Keratinocyte (primary cell): ENCODE data around the gene EID2B. TPM values are rescaled to one million over a fixed set of nuclear protein-coding genes. Genes with fewer than 3 reads are reported as not detected.

Experiments used
- DNase-seq: peaks from one replicate; pipeline ENCODE4 v3.0.0-alpha.2; 2011; ENCODE audit warnings: low read depth, missing footprints, low spot score
- FAIRE-seq: peaks from 2 replicates; lab custom pipeline; 2011; peaks lifted over from hg19 to GRCh38; lab: Jason Lieb, UNC
- H2AFZ ChIP-seq: 2 replicates; pipeline ENCODE4 v1.6.0; 2012; ENCODE audit warnings: low read length, control low read depth, inconsistent platforms; ENCODE audit not compliant: control insufficient read depth
- H3K27ac ChIP-seq: 2 replicates; pipeline ENCODE4 v1.5.1; 2011; ENCODE audit warnings: low read length; ENCODE audit not compliant: control insufficient read depth, insufficient read depth
- H3K27me3 ChIP-seq: 3 replicates; pipeline ENCODE4 v1.6.0; 2011; ENCODE audit warnings: low read length; ENCODE audit not compliant: control insufficient read depth, insufficient read depth; ENCODE audit errors: extremely low read depth
- H3K36me3 ChIP-seq, 2 experiments: 2 replicates in 1 of 2; 3 replicates in 1 of 2; pipeline ENCODE4 v1.5.1; 2011; ENCODE audit warnings: low read length in 2 of 2, mild to moderate bottlenecking in 1 of 2; ENCODE audit not compliant: control insufficient read depth in 2 of 2, insufficient read depth in 2 of 2; ENCODE audit errors: extremely low read depth in 1 of 2
- H3K4me1 ChIP-seq: 3 replicates; pipeline ENCODE4 v1.5.1; 2011; ENCODE audit warnings: low read length; ENCODE audit not compliant: control insufficient read depth, insufficient read depth; ENCODE audit errors: extremely low read depth
- H3K4me2 ChIP-seq: 3 replicates; pipeline ENCODE4 v1.6.0; 2011; ENCODE audit warnings: low read depth, low read length; ENCODE audit not compliant: control insufficient read depth, insufficient read depth; ENCODE audit errors: extremely low read depth
- H3K4me3 ChIP-seq, 3 experiments: fragments of 200-600 bp in 1 of 3; sonication (generic) in 1 of 3; 2 replicates in 2 of 3; 3 replicates in 1 of 3; pipeline ENCODE4 v1.5.1; 2011 to 2016; ENCODE audit warnings: low read length in 3 of 3, mild to moderate bottlenecking in 3 of 3, control low read depth in 2 of 3, inconsistent platforms in 1 of 3, low read depth in 1 of 3, mixed read lengths in 1 of 3, mixed run types in 1 of 3, moderate library complexity in 1 of 3; ENCODE audit not compliant: control insufficient read depth in 2 of 3, insufficient read depth in 2 of 3; ENCODE audit errors: extremely low read depth in 1 of 3
- H3K79me2 ChIP-seq: 2 replicates; pipeline ENCODE4 v1.6.0; 2012; ENCODE audit warnings: low read length; ENCODE audit not compliant: control insufficient read depth, insufficient read depth
- H3K9ac ChIP-seq: 3 replicates; pipeline ENCODE4 v1.6.0; 2011; ENCODE audit warnings: low read length; ENCODE audit not compliant: control insufficient read depth, insufficient read depth; ENCODE audit errors: extremely low read depth
- H3K9me1 ChIP-seq: 3 replicates; pipeline ENCODE4 v1.6.0; 2011; ENCODE audit warnings: low read length; ENCODE audit not compliant: control insufficient read depth, insufficient read depth; ENCODE audit errors: extremely low read depth
- H3K9me3 ChIP-seq: 2 replicates; pipeline ENCODE4 v1.5.1; 2012; ENCODE audit warnings: low read depth, low read length; ENCODE audit not compliant: control insufficient read depth
- H4K20me1 ChIP-seq: 3 replicates; pipeline ENCODE4 v1.6.0; 2011; ENCODE audit warnings: low read length; ENCODE audit not compliant: control insufficient read depth, insufficient read depth; ENCODE audit errors: extremely low read depth
- CTCF ChIP-seq, 3 experiments: IDR thresholded peaks in 1 of 3; conservative IDR thresholded peaks in 1 of 3; optimal IDR thresholded peaks in 1 of 3; 2 replicates in 2 of 3; 3 replicates in 1 of 3; pipeline versions ENCODE3 to v1.5.1; 2011; ENCODE audit warnings: low read length in 3 of 3, mild to moderate bottlenecking in 3 of 3, moderate library complexity in 2 of 3, control low read depth in 1 of 3, inconsistent platforms in 1 of 3; ENCODE audit not compliant: insufficient read depth in 2 of 3; ENCODE audit errors: extremely low read depth in 1 of 3
- EZH2 ChIP-seq: IDR thresholded peaks from one replicate; pipeline ENCODE4 v1.6.1; 2012; ENCODE audit warnings: inconsistent platforms, mild to moderate bottlenecking, low read length, moderate library complexity
- dilution Hi-C: fragments of 300-500 bp; cut with MboI; formaldehyde crosslinking; loops from one replicate; pipeline ENCODE4 v1.7.0; 2020; ENCODE audit warnings: low sequenced_read_pairs; ENCODE audit not compliant: extremely low pct_ligation_motif_present
- polyA plus RNA-seq, 5 experiments: library from polyadenylated mRNA; depleted of rRNA in 3 of 5; stranded (reverse) in 3 of 5; stranded (forward) in 1 of 5; unstranded in 1 of 5; fragments of >200 nt; gene quantifications; 1 replicate in 1 of 5; 2 replicates in 3 of 5; 3 replicates in 1 of 5; pipeline versions ENCODE4 v1.2.1 to v1.2.3, GENCODE V29; 2011 to 2012; ENCODE audit warnings: missing spikeins in 2 of 5, low read depth in 1 of 5, low replicate concordance in 1 of 5

EID2B gene
- polyA plus RNA-seq, 1 donor (not counting 4 experiments of a cell fraction or from before 2014, with no cell fraction given): 1.1 TPM

- Histone ChIP-seq H3K36me3 (no peaks in the 10 kb centered on the region), H3K79me2 (no peaks in the 10 kb centered on the region), H3K27me3 (peaks cover 41% of the 10 kb centered on the region), H3K27ac (no peak overlapping the region), H3K9me1 (peaks cover 2% of the 10 kb centered on the region), H3K9ac (no peak overlapping the region), H4K20me1 (no peaks in the 10 kb centered on the region), H3K9me3 (no peaks in the 10 kb centered on the region), H3K4me3 (no peak overlapping the region), H3K4me1 (peaks cover 3% of the 10 kb centered on the region), H2AFZ (no peak overlapping the region), H3K4me2 (no peak overlapping the region)
- DNase-seq (no peak), FAIRE-seq (no peak)
- dilution Hi-C loops: no loop called here
- TF ChIP-seq EZH2 (no peak), CTCF (optimal IDR thresholded peaks at IDR 0.05 in 1 of 3, IDR thresholded peaks at IDR 0.05 in 1 of 3, conservative IDR thresholded peaks at IDR 0.05 in 1 of 3; ENCODE audit: extremely low read depth in 1 of 3, insufficient read depth in 2 of 3, low read length in 3 of 3) (no peak)
Measured at GRCh38 chr19:39509233-39509632, 23.4 kb downstream of the EID2B start.

- dilution Hi-C loops: no loop called here
- Histone ChIP-seq H3K36me3 (no peaks in the 10 kb centered on the region), H3K27ac (no peak overlapping the region), H3K9me1 (peaks cover 2% of the 10 kb centered on the region), H2AFZ (no peak overlapping the region), H3K27me3 (peaks cover 41% of the 10 kb centered on the region), H3K4me2 (no peak overlapping the region), H3K4me3 (no peak overlapping the region), H3K4me1 (peaks cover 3% of the 10 kb centered on the region), H4K20me1 (no peaks in the 10 kb centered on the region), H3K79me2 (no peaks in the 10 kb centered on the region), H3K9me3 (no peaks in the 10 kb centered on the region), H3K9ac (no peak overlapping the region)
- DNase-seq (no peak), FAIRE-seq (no peak)
- TF ChIP-seq CTCF (optimal IDR thresholded peaks at IDR 0.05 in 1 of 3, IDR thresholded peaks at IDR 0.05 in 1 of 3, conservative IDR thresholded peaks at IDR 0.05 in 1 of 3; ENCODE audit: extremely low read depth in 1 of 3, insufficient read depth in 2 of 3, low read length in 3 of 3) (no peak), EZH2 (no peak)
Measured at GRCh38 chr19:39508629-39509028, 24.0 kb downstream of the EID2B start.
